RWPE1 (cell line): ENCODE results near the gene GRIK4.
A peak's percentile ranks its signal among the peaks of the same experiment; 100 is the strongest.

ENCODE experiments used
- CTCF ChIA-PET: fragments of 350-600 bp; sonication (Branson Sonifier 250); formaldehyde crosslinking; extraction: SDS; loops from one replicate; lab custom pipeline; 2021; lab: Yijun Ruan, JAX
- POLR2A ChIA-PET: fragments of 400-600 bp; formaldehyde crosslinking; extraction: SDS; loops from one replicate; lab custom pipeline; 2020; ENCODE audit warnings: antibody characterized with exemption; ENCODE audit not compliant: low non-redundant PET; lab: Yijun Ruan, JAX
- DNase-seq: peaks from one replicate; pipeline ENCODE4 v3.0.0; 2012; ENCODE audit warnings: low spot score
- H3K27ac ChIP-seq: fragments of 450-650 bp; 2 replicates; pipeline ENCODE4 v1.5.1; 2017
- CTCF ChIP-seq: fragments of 450-650 bp; conservative IDR thresholded peaks from 2 replicates; pipeline ENCODE4 v1.5.1; 2017; ENCODE audit warnings: low read depth, mild to moderate bottlenecking

Gene GRIK4

GRCh38 chr11:120565466-120566155, 54.1 kb downstream of the GRIK4 start:
- no peak overlapping the region for H3K27ac ChIP-seq
- DNase-seq, result peak; percentile 13
- ChIA-PET CTCF (interaction anchor here (1.1 kb wide), 1 partner anchor 387 kb away, joined by 3 read pairs; no protein-coding TSS in a partner anchor), POLR2A (no interaction called here)
- no peak for TF ChIP-seq CTCF

- DNase-seq, result peak; percentile 74
- ChIA-PET POLR2A (interaction anchor here (0.6 kb wide), 1 partner anchor 42 kb away, joined by 4 read pairs; no protein-coding TSS in a partner anchor), CTCF (interaction anchor here (1.1 kb wide), 1 partner anchor 386 kb away, joined by 3 read pairs; no protein-coding TSS in a partner anchor)
- H3K27ac ChIP-seq, result no peak overlapping the region
- no peak for TF ChIP-seq CTCF
Observed at GRCh38 chr11:120566176-120566575, 54.6 kb downstream of the GRIK4 start.

GRCh38 chr11:120568572-120569307, 57.2 kb downstream of the GRIK4 start:
- CTCF ChIA-PET, result interaction anchor here (0.7 kb wide), 1 partner anchor 29 kb away, joined by 3 read pairs; no protein-coding TSS in a partner anchor
- no peak for TF ChIP-seq CTCF
- POLR2A ChIA-PET, result no interaction called here
- no peak for DNase-seq
- H3K27ac ChIP-seq, result no peak overlapping the region

GRCh38 chr11:120569861-120570260, 58.3 kb downstream of the GRIK4 start:
- ChIA-PET CTCF (no interaction called here), POLR2A (no interaction called here)
- no peak for TF ChIP-seq CTCF
- H3K27ac ChIP-seq, result no peak overlapping the region
- no peak for DNase-seq

GRCh38 chr11:120571476-120571875, 59.9 kb downstream of the GRIK4 start:
- ChIA-PET POLR2A (no interaction called here), CTCF (interaction anchor here (0.5 kb wide), 1 partner anchor 265 kb away, joined by 3 read pairs; no protein-coding TSS in a partner anchor)
- no peak overlapping the region for H3K27ac ChIP-seq
- no peak for TF ChIP-seq CTCF
- DNase-seq, result no peak

GRCh38 chr11:120573756-120574354, 62.3 kb downstream of the GRIK4 start:
- no peak for DNase-seq
- CTCF ChIA-PET, result interaction anchor here (0.6 kb wide), 1 partner anchor 67 kb away, joined by 5 read pairs; no protein-coding TSS in a partner anchor
- TF ChIP-seq CTCF, result no peak
- no peak overlapping the region for H3K27ac ChIP-seq
- POLR2A ChIA-PET, result no interaction called here
